GM19467 (cell line): ENCODE results near the gene ACAD9.
"Not testable (repeated sequence)": the region's sequence is repeated elsewhere in the genome, so short reads cannot be mapped to it uniquely, and the experiment has no call there.

Source experiments
- ATAC-seq: cut with Tn5 transposase; IDR thresholded peaks from one replicate; pipeline ENCODE4 v1.9.1; 2021; ENCODE audit warnings: mild to moderate bottlenecking, moderate library complexity; ENCODE audit not compliant: unreplicated experiment

Gene ACAD9

DNA sequence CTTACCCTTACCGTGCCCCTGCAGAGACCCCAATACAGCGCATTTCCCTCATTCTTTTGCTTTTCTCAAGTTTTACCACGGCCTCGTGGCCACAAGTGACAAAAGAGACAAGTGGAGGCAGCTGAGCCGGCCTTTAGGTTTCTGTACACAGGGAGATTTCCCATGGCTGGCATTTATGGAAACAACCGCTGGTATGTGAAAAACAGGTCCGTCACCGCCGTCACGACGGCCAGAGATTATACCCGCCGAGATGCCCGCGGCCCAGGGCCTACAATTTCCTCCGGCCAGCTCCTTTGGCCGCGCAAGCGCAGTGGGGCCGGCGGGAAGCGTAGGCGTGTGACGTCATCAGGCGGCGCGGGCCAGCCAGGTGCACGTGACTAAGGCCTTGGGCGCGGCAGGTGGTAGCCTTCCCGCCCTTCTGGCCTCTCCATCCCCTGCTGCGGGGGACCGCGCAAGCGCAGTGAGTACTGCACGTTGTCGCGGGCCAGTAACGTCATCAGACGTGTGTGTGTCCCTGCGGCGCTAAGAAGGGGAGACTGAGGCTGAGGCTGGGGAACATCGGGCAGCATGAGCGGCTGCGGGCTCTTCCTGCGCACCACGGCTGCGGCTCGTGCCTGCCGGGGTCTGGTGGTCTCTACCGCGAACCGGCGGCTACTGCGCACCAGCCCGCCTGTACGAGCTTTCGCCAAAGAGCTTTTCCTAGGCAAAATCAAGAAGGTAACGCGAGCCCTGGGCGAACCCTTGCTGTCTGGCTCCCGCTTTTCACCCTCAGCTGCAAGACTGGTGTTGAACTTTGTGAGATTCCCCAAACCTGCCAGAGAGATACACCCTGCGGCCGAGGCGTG lies at the start of gene ACAD9:
ACAD9 (plus strand) TSS at position 496 of the 845 bp plus-strand sequence; CDS start at position 568, 72 bp downstream.
- ATAC-seq: peak; percentile 84

DNA sequence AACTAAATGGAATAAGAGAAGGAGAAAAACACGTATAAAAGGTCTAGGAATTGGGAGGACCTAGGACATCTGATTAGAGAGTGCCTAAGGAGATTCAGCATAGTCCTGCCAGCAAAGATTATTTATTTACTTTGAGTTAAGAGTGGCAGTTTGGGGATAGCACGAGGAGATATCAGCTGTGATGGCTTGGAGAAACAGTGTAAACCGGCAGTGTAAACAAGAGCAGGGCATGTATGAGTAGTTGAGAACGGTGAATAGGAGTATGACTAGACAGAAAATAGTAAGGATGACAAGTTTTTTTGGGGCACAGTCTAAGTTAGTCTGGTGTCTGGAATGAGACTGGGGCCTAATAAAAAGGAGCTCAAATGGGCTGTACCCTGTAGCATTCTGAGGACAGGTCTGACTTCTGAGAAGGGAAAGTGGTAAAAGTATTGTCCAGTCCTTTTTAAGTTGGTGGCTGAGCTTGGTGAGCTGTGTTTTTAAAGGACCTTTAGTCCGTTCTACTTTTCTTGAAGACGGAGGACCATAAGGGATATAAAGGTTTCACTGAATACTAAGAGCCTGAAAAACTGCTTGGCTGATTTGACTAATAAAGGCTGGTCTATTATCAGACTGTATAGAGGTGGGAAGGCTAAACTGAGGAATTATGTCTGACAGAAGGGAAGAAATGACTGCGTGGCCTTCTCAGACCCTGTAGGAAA lies 49.3 kb upstream of the ACAD9 start:
- not testable (repeated sequence) for ATAC-seq

DNA sequence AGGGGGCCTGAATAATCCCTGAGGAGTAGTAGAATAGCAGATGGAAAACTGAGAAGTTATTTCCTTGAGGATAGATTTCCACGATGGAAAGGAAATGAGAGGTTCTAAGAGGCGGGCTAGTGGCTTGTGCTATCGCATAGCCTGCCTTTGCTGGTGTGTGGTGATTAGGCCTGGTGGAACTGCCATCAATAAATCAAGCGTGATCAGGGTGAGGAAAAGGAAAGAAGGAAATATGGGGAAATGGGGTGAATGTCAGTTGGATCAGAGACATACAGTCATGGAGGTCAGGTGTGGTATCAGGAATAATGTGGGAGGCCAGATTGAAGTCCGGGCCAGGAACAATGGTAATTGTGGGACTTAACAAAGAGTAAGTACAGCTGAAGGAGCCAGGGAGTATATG lies 48.7 kb upstream of the ACAD9 start:
- ATAC-seq: not testable (repeated sequence)

DNA sequence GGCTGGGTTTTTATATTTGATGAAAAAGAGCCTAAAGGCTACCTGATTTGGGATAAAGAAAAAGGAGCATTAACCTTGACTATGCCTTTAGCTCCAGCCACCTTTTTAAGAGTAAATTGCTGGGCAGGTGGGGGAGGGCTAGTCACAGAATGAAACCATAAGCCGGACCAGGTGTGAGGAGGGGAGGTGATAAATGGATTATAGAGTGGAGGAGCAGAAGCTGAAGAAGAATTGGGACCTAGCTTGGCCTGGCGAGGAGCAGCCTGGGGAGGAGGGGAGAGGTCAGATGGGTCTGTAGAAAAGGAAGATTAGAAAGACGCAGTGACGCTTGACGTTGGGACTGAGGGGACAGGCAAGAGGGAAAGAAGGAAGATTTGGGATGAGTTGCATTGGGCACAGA lies 46.4 kb upstream of the ACAD9 start:
- ATAC-seq: not testable (repeated sequence)

DNA sequence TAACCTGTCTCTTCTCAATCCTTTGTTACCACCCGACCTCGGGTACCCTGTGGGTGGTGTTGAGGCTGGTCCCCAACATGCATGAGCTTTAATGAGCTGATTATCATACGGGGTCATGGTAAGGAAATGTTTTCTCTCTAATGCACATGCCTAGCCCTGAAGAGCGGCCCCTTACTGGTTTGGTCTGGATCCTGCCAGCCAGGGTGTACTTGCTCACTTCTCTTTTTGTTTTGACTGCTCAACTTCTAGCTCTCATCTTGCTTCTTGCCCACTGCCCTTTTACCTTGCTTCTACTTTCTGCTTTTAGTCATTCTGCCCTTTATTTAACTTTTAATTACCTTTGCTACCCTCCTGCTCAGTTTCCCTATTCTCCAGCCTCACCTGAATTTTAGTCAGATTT lies 44.3 kb upstream of the ACAD9 start:
- no peak for ATAC-seq

DNA sequence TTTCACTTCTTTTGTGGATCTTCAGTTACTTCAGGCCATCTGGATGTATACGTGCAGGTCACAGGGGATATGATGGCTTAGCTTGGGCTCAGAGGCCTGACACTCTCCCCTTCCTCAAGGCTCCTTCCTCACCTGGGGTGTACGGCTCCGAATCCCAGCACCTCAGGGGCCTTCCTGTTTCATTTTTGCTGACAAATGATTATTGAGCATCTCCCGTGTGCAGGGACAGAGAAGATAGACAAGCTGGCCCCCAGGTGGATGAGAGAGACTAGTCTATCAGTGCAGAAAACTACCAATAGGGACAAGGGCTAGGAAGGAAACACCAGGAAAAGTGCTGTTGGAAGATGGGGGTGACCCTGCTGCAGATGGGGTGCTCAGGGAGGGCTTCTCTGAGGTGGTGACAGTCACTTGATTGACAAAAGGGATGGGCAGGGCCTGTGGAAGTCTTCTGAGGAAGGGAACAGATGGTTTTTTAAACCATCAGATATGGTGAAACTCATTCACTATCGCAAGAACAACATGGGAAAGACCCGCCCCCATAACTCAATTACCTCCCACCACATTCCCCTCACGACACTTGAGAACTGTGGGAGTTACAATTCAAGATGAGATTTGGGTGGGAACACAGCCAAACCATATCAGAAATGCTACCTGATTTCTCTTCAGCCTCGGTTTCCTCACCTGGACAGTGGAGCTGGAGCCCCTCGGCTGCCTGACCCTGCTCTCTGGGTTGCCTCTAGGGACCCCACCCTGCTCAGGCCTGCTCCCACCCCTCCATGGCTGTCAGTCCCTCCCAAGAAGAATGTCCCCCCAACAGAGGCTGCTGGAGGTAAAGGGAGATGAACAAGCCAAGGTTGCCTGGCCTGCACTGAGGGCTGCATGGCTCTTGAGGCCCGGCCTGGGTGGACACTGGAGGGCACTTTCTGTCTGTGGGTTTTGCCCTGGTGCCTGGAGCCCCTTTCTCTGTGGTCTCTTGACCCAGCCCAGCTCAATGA lies 37.2 kb upstream of the ACAD9 start:
- ATAC-seq: no peak

DNA sequence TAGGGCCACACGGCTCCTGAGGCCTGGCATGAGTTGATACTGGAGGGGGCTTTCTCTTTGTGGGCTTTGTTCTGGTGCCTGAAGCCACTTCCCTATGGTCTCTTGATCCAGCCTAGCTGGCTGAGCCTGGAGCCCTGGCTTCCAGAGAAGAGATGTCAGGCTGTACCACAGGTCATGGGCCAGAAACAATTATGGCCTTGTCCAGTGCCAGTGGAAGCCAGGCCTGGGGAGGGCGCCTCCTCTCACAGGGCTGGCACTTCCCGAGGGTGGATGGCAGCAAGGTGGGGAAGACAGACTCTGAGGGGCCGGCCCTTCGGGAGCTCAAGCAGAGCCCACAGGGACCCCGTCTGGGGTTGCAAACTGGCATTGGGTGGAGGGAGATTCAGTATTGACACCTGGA lies 34.9 kb upstream of the ACAD9 start:
- no peak for ATAC-seq

DNA sequence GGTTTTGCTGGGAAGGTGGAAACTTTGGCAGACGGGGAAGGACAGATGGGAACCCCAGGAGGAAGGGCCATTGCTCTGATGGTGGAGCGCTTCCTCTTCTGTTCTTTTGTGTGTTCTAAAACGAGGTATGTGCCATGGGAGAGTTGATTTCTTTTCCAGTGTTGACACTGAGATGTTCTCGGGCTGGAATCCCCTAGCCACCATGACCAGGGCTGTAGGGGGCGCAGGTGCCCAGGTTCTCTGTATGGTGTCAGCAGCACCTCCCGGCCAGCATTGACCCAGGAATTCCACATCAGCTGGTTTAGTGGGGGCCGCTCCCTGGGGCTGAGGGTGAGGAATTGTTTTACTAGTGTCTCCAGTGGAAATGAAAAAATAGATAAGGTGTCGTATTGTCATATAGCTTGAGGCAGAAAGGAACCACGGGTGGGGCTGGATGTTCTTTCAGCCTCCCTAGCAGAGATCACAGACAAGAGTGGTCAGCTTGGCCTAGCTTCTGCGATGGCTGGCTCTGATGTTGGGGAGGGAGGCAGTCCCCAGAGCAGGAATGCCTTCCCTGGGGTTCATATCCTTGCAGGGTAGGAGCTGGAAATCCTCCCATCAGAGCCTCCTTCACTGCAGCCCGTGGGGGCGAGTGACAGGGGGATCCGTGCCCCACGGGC lies 34.2 kb upstream of the ACAD9 start:
- ATAC-seq: no peak

DNA sequence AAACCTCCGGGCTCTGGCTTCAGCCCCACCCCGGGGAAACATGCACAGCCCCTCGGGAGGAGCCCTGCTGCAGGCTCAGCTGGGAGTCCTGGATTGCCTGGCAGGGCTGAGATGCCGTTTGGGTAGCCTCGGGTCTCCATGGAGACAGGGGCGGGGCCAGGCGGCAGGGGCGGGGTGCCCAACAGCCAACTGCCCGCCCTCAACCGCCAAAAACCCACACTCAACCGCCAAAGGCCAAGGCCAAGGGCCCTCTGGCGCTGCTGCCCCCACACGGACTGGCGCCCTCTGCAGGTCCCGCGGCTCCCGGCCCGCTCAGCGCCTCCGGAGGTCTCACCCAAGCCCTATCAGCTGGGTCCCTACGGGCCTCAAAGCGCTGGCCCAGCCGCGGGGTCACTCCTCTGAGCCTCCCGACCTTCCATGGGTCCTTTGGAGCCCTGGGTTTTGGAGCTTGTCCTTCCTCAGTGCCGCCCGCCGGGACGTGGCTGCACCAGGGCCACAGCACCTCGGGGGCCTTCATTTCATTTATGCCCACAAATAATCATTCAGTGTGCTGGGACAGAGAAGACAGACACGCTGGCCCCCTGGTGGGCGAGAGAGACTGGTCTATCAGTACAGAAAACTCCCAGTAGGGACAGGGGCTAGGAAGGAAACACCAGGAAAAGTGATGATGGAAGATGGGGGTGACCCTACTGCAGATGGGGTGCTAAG lies 33.5 kb upstream of the ACAD9 start:
- ATAC-seq: peak; percentile 67

DNA sequence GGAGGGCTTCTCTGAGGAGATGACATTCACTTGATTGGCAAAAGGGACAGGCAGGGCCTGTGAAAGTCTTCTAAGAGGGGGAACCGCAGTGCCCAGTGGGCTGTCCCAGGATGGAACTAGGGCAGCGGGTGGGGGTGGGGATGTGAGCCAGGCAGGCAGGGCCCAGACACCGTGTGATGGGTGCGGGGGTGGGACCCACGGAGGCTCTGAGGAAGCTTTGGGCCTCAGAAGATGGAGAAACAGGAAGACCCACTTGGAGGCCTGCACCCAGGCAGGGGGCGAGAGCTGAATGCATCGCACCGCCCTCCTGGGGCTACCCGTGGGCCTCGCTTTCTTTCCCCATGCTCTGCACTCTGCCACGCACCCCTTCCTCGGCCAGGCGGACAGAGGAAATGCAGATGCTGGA lies 32.9 kb upstream of the ACAD9 start:
- ATAC-seq: no peak

DNA sequence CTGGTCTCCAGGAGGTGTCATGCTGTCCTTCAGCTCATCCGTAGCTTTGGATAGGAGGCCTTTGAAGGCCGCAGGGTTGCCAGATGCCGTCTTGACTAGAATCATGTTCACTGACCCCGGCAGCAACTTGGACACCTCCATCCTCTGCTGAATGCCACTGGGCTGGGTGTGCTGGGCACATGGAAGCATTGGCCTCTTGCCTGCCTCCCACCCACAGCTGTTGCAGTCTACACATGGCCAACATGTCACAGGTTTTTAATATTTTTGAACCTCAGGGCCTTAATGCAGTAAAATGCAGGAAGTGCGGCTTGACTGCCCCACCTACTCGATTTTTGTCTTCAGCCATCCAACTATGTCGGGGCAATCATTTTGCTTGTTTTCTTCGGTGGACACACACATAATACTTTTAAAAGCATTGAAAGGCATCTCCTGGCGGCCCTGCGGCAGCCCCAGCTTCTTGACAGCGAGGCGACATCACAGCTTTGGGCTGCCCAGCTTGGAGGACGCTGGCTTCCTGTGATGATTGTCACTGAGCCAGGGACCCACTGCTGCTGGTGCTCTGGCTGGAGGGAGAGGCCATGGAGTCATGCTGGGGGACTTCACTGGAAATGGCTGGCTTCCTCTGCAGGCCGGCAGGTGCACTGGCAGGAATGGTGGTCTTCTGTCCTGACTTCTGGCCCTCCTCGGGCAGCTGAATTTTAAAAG lies 31.6 kb upstream of the ACAD9 start:
- no peak for ATAC-seq

DNA sequence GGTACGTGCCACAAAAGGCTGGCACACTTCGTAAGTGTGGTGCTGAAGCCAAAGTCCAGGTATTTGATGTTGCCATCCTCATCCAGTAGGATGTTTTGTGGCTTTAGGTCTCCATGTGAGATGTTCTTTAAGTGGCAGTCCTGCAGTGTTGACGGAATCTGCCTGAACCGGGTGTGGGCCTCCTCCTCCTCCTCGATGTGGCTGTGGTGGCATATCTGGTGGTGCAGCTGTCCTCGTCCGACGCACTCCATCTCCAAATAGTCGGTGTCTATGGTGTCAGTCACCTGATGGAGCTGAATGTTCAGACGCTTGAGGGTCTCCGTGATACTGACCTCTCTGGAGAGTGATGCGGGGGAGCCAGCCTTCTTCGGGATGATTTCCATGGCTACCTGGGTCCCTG lies 30.5 kb upstream of the ACAD9 start:
- no peak for ATAC-seq

DNA sequence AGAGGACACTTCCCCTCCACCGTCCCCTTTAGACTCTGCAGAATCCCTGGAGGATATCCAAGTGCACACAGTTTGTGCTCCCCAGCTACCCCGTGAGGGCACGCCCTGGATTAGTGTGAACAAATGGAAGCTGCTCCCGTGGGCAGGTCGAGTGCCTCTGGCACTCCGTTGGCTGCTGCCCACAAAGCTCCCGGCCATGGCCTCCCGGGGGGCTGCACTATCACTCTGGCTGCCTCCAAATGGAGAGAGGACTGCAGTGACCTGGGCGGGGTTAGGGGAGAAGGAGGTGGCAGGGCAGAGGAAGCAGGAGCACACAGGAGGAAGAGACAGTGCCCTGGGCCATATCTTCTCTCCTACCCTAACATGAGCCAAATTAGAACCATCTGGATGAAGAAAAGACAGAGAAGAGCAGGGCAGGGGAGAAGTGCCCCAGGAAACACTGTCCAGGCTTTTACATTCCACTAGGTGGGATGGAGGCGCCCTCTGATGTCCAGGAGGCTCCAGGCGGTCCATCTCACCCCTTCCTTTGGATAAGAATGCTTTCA lies 29.4 kb upstream of the ACAD9 start:
- no peak for ATAC-seq

DNA sequence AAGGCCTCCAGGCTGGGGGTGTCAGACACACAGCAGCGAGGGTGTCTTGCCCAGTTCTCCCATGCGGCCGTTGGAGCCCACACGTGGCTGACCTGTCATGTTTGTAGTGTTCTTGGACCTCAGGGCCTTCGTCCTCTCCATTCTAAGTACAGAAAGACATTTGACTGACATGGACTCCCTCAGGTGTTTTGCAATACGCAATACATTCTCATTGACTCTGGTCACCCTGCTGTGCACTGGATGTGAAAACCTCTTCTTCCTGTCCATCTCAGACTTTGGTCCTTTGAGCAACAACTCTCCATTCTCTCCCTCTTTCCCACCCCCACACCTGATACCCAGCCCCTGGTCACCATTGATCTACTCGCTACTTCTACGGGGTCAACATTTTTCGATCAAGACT lies 28.9 kb upstream of the ACAD9 start:
- ATAC-seq: no peak

DNA sequence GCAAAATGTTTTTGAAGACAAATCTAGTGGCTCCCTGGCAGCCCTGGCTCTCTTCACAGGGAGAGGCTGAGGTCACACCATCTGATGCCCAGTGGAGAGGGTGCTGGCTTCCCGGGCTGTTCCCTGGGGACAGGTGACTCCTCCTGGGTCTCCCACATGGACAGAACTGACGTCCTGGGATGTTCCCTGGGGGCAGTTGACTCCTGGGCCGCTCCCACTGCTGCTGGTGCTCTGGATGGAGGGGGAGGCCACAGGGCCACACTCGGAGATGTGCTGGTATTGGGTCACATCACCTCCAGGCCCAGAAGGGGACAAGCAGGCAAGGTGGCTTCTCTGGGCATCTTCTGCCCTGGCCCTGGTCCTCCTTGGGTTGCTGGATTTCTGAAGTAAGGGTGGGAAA lies 27.8 kb upstream of the ACAD9 start:
- no peak for ATAC-seq

DNA sequence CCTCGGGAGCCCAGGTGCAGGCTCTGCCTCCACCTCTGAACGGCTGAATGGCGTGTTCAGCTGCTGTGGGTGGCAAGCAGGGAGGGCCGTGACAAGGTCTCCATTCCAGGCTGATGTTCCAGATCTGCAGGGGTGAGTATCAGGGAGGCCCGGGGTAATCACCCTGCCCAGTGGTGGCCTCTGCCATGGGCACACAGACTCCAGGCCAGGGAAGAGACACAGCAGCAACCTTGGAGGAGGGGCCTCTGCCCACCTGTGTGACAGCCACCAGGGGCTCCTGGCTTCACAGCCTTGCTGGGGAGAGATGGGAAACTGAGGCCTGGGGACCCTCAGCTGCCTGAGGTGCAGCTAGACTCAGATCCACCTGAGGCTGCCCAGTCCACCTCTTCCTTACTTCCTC lies 25.6 kb upstream of the ACAD9 start:
- no peak for ATAC-seq

DNA sequence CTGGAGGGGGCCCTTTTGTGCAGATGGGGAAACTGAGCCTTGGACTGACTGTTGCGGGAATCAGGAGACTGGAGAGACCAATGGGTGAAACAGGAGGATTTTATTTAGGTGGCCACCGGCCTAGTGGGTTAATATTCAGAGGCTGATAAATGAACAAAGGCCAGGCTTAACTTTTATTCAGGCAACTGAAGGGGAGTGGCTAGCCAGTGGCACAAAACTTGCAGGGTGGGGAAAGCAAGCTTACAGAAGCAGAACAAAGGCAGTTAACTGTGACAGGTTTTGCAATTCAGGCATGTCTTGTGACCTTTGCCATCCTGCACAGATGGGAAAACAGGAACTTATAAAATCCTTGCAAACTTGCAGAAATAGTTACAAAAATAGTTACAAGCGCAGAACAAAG lies 24.9 kb upstream of the ACAD9 start:
- no peak for ATAC-seq

DNA sequence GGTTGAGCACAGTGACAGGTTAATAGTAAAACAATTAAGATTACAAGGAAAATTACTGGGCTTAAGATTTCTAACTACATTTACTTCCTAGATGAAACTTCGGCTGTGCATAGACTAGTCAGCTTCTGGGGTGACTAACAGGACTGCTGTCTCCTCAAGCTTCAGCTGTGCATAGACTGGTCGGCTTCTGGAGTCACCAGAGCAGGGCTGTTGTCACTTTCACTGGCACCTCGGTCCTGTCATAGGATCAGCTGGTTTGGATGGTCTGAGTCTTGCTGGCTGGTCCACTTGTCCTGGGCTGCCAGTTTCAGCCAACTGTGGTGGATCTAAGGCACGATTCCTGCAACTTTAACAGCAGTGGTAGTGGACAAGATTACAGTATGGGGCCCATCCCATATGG lies 23.9 kb upstream of the ACAD9 start:
- ATAC-seq: no peak

DNA sequence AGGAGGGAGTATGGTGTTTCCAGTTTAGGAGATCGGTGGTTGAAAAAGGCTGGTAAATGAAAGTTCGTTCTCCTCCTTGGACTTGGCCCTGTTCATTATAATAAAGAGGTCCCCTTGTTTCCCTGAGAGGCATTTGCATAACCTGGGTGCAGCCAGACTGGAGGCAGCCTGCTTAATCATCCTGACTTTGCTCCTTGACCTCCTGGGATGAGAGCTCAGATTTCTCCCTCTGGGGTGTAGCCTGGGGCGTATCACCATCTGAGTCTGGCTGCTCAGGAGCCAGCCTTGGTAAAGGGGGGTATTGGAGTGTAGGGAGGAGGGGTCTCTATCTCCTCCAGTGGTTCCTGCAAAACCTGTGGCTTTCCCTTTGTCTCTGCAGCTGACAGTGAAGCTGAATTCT lies 21.3 kb upstream of the ACAD9 start:
- no peak for ATAC-seq
